Stomach smooth muscle (tissue), 2 donors: ENCODE measurements around the gene KMT2B.

Experiments used
- H3K27ac ChIP-seq: one replicate; pipeline ENCODE4 v1.7.0; 2013; ENCODE audit warnings: mild to moderate bottlenecking, low read length, inconsistent platforms
- H3K27me3 ChIP-seq, 2 donors: one replicate each; pipeline ENCODE4 v1.7.0; 2013; ENCODE audit warnings: low read length in 2 of 2; ENCODE audit not compliant: insufficient read depth in 2 of 2, control insufficient read depth in 1 of 2
- H3K36me3 ChIP-seq, 2 donors: one replicate each; pipeline ENCODE4 v1.7.0; 2013; ENCODE audit warnings: low read length in 2 of 2; ENCODE audit not compliant: control insufficient read depth in 2 of 2, insufficient read depth in 2 of 2
- H3K4me1 ChIP-seq: one replicate; pipeline ENCODE4 v1.7.0; 2013; ENCODE audit warnings: low read length; ENCODE audit not compliant: control insufficient read depth, insufficient read depth
- H3K4me3 ChIP-seq, 2 donors: one replicate each; pipeline ENCODE4 v1.7.0; 2013; ENCODE audit warnings: low read length in 2 of 2
- H3K9ac ChIP-seq, 2 donors: one replicate each; pipeline ENCODE4 v1.7.0; 2013; ENCODE audit warnings: low read length in 2 of 2, mild to moderate bottlenecking in 1 of 2
- H3K9me3 ChIP-seq, 2 donors: one replicate each; pipeline ENCODE4 v1.7.0; 2013; ENCODE audit warnings: low read length in 2 of 2; ENCODE audit not compliant: control insufficient read depth in 2 of 2
- donor health status: healthy.
- donor health status: Pancreatic carcinoma.

The KMT2B gene

GRCh38 chr19:35754370-35755130, 36.7 kb downstream of the KMT2B start:
- no peaks in the 10 kb centered on the region for H3K27me3 ChIP-seq
- peak overlapping the region; percentile 66 to 99 for H3K4me3 ChIP-seq
- H3K36me3 ChIP-seq = peaks cover 14 to 21% of the 10 kb centered on the region in 2 donors
- no peaks in the 10 kb centered on the region for H3K9me3 ChIP-seq
- H3K4me1 ChIP-seq = peaks cover 54% of the 10 kb centered on the region
- peak overlapping the region; percentile 100 for H3K27ac ChIP-seq
- peak overlapping the region; percentile 49 to 80 for H3K9ac ChIP-seq

GRCh38 chr19:35755131-35755549, 37.3 kb downstream of the KMT2B start:
- Histone ChIP-seq H3K4me3 (peak overlapping the region; percentile 66 to 99), H3K36me3 (peaks cover 14 to 21% of the 10 kb centered on the region in 2 donors), H3K27ac (peak overlapping the region; percentile 100), H3K9ac (peak overlapping the region; percentile 49 to 80), H3K27me3 (no peaks in the 10 kb centered on the region), H3K9me3 (no peaks in the 10 kb centered on the region), H3K4me1 (peaks cover 52% of the 10 kb centered on the region)

GRCh38 chr19:35755550-35756376, 38.0 kb downstream of the KMT2B start:
- Histone ChIP-seq H3K9ac (peak overlapping the region; percentile 99 to 100), H3K27ac (peak overlapping the region; percentile 100), H3K4me3 (peak overlapping the region; percentile 87 to 99), H3K4me1 (peaks cover 49% of the 10 kb centered on the region), H3K27me3 (no peaks in the 10 kb centered on the region), H3K36me3 (peaks cover 12 to 21% of the 10 kb centered on the region in 2 donors), H3K9me3 (no peaks in the 10 kb centered on the region)

GRCh38 chr19:35756377-35757230, 38.8 kb downstream of the KMT2B start, which contains the start of gene HSPB6:
Gene HSPB6 (minus strand): TSS chr19:35757029. CDS start chr19:35757008, 21 bp downstream.
- peak within 1 kb of the TSS; percentile 100 for H3K27ac ChIP-seq
- peak within 1 kb of the TSS; percentile 99 to 100 for H3K9ac ChIP-seq
- H3K9me3 ChIP-seq = no peaks in the 10 kb centered on the region
- peaks cover 49% of the 10 kb centered on the region for H3K4me1 ChIP-seq
- no peaks in the 10 kb centered on the region for H3K27me3 ChIP-seq
- peak within 1 kb of the TSS; percentile 87 to 99 for H3K4me3 ChIP-seq
- peaks cover 15 to 21% of the 10 kb centered on the region in 2 donors for H3K36me3 ChIP-seq

- no peaks in the 10 kb centered on the region for H3K9me3 ChIP-seq
- H3K27me3 ChIP-seq = no peaks in the 10 kb centered on the region
- H3K27ac ChIP-seq = peak overlapping the region; percentile 100
- H3K4me1 ChIP-seq = peaks cover 44% of the 10 kb centered on the region
- H3K36me3 ChIP-seq = peaks cover 21 to 24% of the 10 kb centered on the region in 2 donors
- H3K9ac ChIP-seq = peak overlapping the region; percentile 99 to 100
- H3K4me3 ChIP-seq = peak overlapping the region; percentile 87 to 99
Measured at GRCh38 chr19:35757231-35757748, 39.5 kb downstream of the KMT2B start.

- peak within 1 kb of the TSS; percentile 99 to 100 for H3K9ac ChIP-seq
- H3K36me3 ChIP-seq = peaks cover 15 to 21% of the 10 kb centered on the region in 2 donors
- H3K4me1 ChIP-seq = peaks cover 44% of the 10 kb centered on the region
- peak within 1 kb of the TSS; percentile 97 to 99 for H3K4me3 ChIP-seq
- H3K9me3 ChIP-seq = no peaks in the 10 kb centered on the region
- no peaks in the 10 kb centered on the region for H3K27me3 ChIP-seq
- H3K27ac ChIP-seq = peak within 1 kb of the TSS; percentile 100
Measured at GRCh38 chr19:35757749-35758608, 40.2 kb downstream of the KMT2B start, which contains the start of gene PROSER3. Gene PROSER3 (plus strand): TSS chr19:35758176. CDS start chr19:35758216, 40 bp downstream.

- H3K4me3 ChIP-seq = peak overlapping the region in 1 of 2 donors; percentile 8
- no peaks in the 10 kb centered on the region for H3K9me3 ChIP-seq
- no peaks in the 10 kb centered on the region for H3K27me3 ChIP-seq
- no peak overlapping the region for H3K9ac ChIP-seq
- H3K27ac ChIP-seq = no peak overlapping the region
- H3K36me3 ChIP-seq = peaks cover 8 to 14% of the 10 kb centered on the region in 2 donors
- H3K4me1 ChIP-seq = peaks cover 31% of the 10 kb centered on the region
Measured at GRCh38 chr19:35759697-35760096, 41.9 kb downstream of the KMT2B start.

- H3K9me3 ChIP-seq = no peaks in the 10 kb centered on the region
- peaks cover 10 to 18% of the 10 kb centered on the region in 2 donors for H3K36me3 ChIP-seq
- peaks cover 25% of the 10 kb centered on the region for H3K4me1 ChIP-seq
- H3K9ac ChIP-seq = no peak overlapping the region
- H3K27me3 ChIP-seq = no peaks in the 10 kb centered on the region
- no peak overlapping the region for H3K27ac ChIP-seq
- H3K4me3 ChIP-seq = no peak overlapping the region
Measured at GRCh38 chr19:35760711-35761349, 43.0 kb downstream of the KMT2B start.
